H1 (cell line): ENCODE results near the gene PET117. TPM values are rescaled to one million over a fixed set of nuclear protein-coding genes. Genes with fewer than 3 reads are reported as not detected.

ENCODE experiments used
- CBX5 ChIP-seq: fragments of 300-800, 300-1000 bp; sonication (generic); IDR thresholded peaks from 2 replicates; pipeline ENCODE4 v1.7.1; 2016; ENCODE audit warnings: antibody characterized with exemption, low read length, low read depth
- CHD1 ChIP-seq: IDR thresholded peaks from 2 replicates; pipeline ENCODE4 v1.6.1; 2012; ENCODE audit warnings: low read depth, low read length, improper control_type of control experiment
- MAFK ChIP-seq: IDR thresholded peaks from 2 replicates; pipeline ENCODE4 v1.6.1; 2012; ENCODE audit warnings: low read depth, mild to moderate bottlenecking, improper control_type of control experiment, low read length
- polyA plus RNA-seq, 7 experiments: library from polyadenylated mRNA; depleted of rRNA in 3 of 7; stranded (reverse) in 5 of 7; unstranded in 2 of 7; fragments of >200 nt in 5 of 7; fragments of 200-250 nt in 2 of 7; gene quantifications; 1 replicate in 5 of 7; 2 replicates in 1 of 7; 4 replicates in 1 of 7; pipeline versions ENCODE4 v1.2.1 to v1.2.3, GENCODE V29; 2011 to 2013; ENCODE audit warnings: missing spikeins in 2 of 7, mixed read lengths in 2 of 7
- total RNA-seq: library from RNA; stranded (reverse); fragmentation: NEBNext Ultra II Directional; extraction: Animal tissue kit (Norgen Biotek cat#: 25700); gene quantifications from 2 replicates; pipeline ENCODE4 v1.2.1, GENCODE V29; 2021

Gene PET117
- total and polyA plus RNA-seq, 2 of the 8 experiments (the other 6 are each of a cell fraction or from before 2014, with no cell fraction given): 9.1 to 23.8 TPM

DNA sequence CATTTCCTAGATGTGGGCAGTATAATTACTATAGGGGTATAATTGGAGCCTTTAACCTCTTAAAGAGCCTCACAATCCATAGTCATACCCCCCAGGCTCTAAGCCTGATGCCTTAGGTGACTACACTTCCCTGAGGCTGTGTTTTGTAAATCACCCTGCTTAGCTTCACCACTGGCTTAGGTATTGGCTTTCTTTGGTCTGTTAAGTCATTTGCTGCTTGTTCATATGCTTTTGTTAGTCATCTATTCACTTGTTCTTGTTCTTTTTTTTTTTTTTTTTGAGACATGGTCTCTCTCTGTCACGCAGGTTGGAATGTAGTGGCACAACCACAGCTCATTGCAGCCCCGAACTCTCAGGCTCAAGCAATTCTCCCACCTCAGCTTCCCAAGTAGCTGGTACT is 26.7 kb downstream of the PET117 start (continued):
- TF ChIP-seq CHD1: no peak
- no peak for TF ChIP-seq CBX5
- no peak for TF ChIP-seq MAFK
